ENCODE data around the gene RALA. TPM values are rescaled to one million over a fixed set of nuclear protein-coding genes. Genes with fewer than 3 reads are reported as not detected.

Gene RALA
- total RNA-seq: 10 to 100 TPM in 5 of 6 experiments, 1 to 10 TPM in 1; 7.5 to 13.8 (median 12.4) TPM
- long read RNA-seq, transcript RALA-201 (5 exons, 2,880 nt): major isoform, 6 of 10 reads
- long read RNA-seq, partial matches to known transcripts: 2 of 10 reads
- long read RNA-seq, other reads (novel, unspliced or antisense): 1 of 10 reads

GRCh38 chr7:39623047-39623731, at the start of gene RALA:
RALA (plus strand) TSS chr7:39623572; CDS start chr7:39686668, 63,096 bp downstream.
- TF ChIP-seq CTCF (IDR thresholded peaks at IDR 0.05) (no peak), POLR2A (IDR thresholded peaks at IDR 0.05) (peak; percentile 89)
- H3K36me3 ChIP-seq: no peaks in the 10 kb centered on the region
- WGBS (ENCODE audit: insufficient coverage, low coverage, low lambda C conversion rate, missing lambda C conversion rate): 3% methylated on average over 11 of the region's 56 CpGs
- H3K9me3 ChIP-seq: no peaks in the 10 kb centered on the region
- peaks cover 0 to 12% (median 0%) of the 10 kb centered on the region in 4 donors for H3K4me1 ChIP-seq
- peak; percentile 94 to 95 (median 95) for DNase-seq
- peak within 1 kb of the TSS; percentile 79 to 87 (median 87) for H3K4me3 ChIP-seq
- peak; percentile 98 to 99 (median 98) for ATAC-seq
- peak within 1 kb of the TSS; percentile 72 to 84 (median 84) for H3K27ac ChIP-seq
- intact Hi-C loops (cut with DNase I): no loop called here
- H3K27me3 ChIP-seq: no peaks in the 10 kb centered on the region

- H3K9me3 ChIP-seq: no peaks in the 10 kb centered on the region
- intact Hi-C loops (cut with DNase I): loop anchor here in 1 of 2 donors (10.0 kb wide), 1 partner anchor 170 kb away; no protein-coding TSS in a partner anchor
- 100% methylated on average over 2 of the region's 2 CpGs for WGBS (ENCODE audit: insufficient coverage, low coverage, low lambda C conversion rate, missing lambda C conversion rate)
These were observed 48.6 kb upstream of the RALA start for GRCh38 chr7:39574673-39575349.

DNA sequence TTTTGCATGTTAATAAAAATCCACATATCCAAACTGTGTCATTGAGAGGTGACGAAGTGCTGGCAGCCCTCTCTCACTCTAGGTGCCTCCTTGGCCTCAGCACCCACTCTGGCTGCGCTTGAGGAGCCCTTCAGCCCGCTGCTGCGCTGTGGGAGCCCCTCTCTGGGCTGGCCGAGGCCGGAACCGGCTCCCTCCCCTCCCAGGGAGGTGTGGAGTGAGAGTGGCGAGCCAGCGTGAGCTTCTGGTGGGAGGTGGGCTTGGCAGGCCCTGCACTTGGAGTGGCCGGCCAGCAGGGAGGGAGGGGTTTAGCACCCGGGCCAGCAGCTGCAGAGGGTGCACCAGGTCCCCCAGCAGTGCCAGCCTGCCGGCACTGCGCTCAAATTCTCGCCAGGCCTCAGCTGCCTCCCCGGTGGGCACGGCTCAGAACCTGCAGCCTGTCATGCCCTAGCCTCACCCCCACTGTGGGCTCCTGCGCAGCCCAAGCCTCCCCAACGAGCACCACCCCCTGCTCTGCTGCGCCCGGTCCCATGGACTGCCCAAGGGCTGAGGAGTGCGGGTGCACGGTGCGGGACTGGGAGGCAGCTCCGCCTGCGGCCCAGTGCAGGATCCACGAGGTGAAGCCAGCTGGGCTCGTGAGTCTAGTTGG, 46.0 kb upstream of the RALA start:
- H3K27ac ChIP-seq: no peak overlapping the region
- H3K4me3 ChIP-seq: no peak overlapping the region
- ATAC-seq (no peak), DNase-seq (no peak)
- no peaks in the 10 kb centered on the region for H3K4me1 ChIP-seq
- no peaks in the 10 kb centered on the region for H3K27me3 ChIP-seq
- no peaks in the 10 kb centered on the region for H3K9me3 ChIP-seq
- TF ChIP-seq POLR2A (IDR thresholded peaks at IDR 0.05): no peak
- no peak for TF ChIP-seq CTCF (IDR thresholded peaks at IDR 0.05)
- intact Hi-C loops (cut with DNase I): loop anchor here in 1 of 2 donors (10.0 kb wide), 1 partner anchor 167 kb away; no protein-coding TSS in a partner anchor
- 67% methylated on average over 1 of the region's 27 CpGs for WGBS (ENCODE audit: insufficient coverage, low coverage, low lambda C conversion rate, missing lambda C conversion rate)
- peaks cover 0 to 11% (median 0%) of the 10 kb centered on the region in 4 donors for H3K36me3 ChIP-seq

More at GRCh38 chr7:39574673-39575349, 48.6 kb upstream of the RALA start:
- no peaks in the 10 kb centered on the region for H3K27me3 ChIP-seq
- no peak for TF ChIP-seq CTCF (IDR thresholded peaks at IDR 0.05)
- no peak for TF ChIP-seq POLR2A (IDR thresholded peaks at IDR 0.05)
- ATAC-seq (no peak), DNase-seq (no peak)
- H3K4me1 ChIP-seq: no peaks in the 10 kb centered on the region
- H3K27ac ChIP-seq: no peak overlapping the region
- H3K4me3 ChIP-seq: no peak overlapping the region
- peaks cover 0 to 15% (median 2%) of the 10 kb centered on the region in 4 donors for H3K36me3 ChIP-seq

DNA sequence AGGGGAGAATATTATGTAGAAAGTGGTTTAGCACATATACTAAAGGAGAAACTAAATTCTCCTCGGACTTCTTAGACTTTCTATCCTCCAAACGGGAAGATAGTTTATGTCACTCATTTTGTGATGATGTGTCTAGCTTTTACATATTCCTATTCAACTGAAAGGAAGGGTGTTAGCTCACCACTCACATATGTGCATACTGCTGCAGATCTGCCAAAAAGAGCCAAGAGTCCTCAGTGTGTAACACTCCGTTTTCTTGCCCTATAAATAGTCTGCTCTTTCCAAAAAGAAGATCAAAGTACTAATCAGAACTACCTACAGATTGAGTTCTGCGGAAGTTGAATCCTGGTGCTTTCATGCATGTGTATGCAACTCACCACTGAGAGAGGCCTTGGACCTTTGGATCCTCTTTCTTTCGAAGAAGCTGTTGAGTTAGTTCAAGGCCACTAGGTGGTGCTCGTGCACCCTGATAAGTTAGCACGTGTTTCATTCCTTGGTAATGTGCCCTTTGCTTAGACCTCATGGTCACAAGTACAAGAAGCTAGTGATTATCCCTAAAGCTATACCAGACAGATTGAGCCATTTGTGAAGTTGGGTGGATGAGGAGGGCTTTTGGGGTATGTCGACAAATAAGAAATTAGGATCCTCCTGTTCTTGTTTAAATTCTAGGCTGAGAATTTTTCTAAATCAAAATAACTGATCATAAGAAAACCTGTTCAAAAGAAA, 43.1 kb upstream of the RALA start:
- H3K4me1 ChIP-seq: no peaks in the 10 kb centered on the region
- H3K27ac ChIP-seq: no peak overlapping the region
- TF ChIP-seq POLR2A (IDR thresholded peaks at IDR 0.05) (no peak), CTCF (IDR thresholded peaks at IDR 0.05) (peak; percentile 83 to 93 (median 90))
- no peaks in the 10 kb centered on the region for H3K36me3 ChIP-seq
- peak; percentile 60 to 77 (median 66) for DNase-seq
- intact Hi-C loops (cut with DNase I): loop anchor here in 1 of 2 donors (5.0 kb wide), 1 partner anchor 162 kb away; no protein-coding TSS in a partner anchor
- no peaks in the 10 kb centered on the region for H3K27me3 ChIP-seq
- H3K4me3 ChIP-seq: no peak overlapping the region
- H3K9me3 ChIP-seq: no peaks in the 10 kb centered on the region
- ATAC-seq: peak; percentile 100
- 11% methylated on average over 8 of the region's 8 CpGs for WGBS (ENCODE audit: insufficient coverage, low coverage, low lambda C conversion rate, missing lambda C conversion rate)
